MM.1S (cell line): Measurements from ENCODE around the gene AZU1.

Experiments used
- DNase-seq: peaks from one replicate; pipeline ENCODE4 v3.0.0-alpha.2; 2015
- H2AFZ ChIP-seq: fragments of 300-600 bp; sonication (generic); 2 replicates; pipeline ENCODE4 v1.6.0; 2016; ENCODE audit warnings: antibody characterized with exemption, low read length
- H3F3A ChIP-seq: fragments of 300-600 bp; sonication (generic); 2 replicates; pipeline ENCODE4 v1.6.1; 2016; ENCODE audit warnings: mild to moderate bottlenecking, antibody characterized with exemption, low read length, moderate library complexity, mixed read lengths; ENCODE audit not compliant: insufficient read depth
- H3K27ac ChIP-seq: fragments of 300-600 bp; sonication (generic); 2 replicates; pipeline ENCODE4 v1.5.1; 2016; ENCODE audit warnings: mild to moderate bottlenecking, low read length
- H3K27me3 ChIP-seq: fragments of 300-600 bp; sonication (generic); replicated peaks from 2 replicates; pipeline ENCODE4 v1.6.0; 2016; ENCODE audit warnings: low read length; ENCODE audit not compliant: insufficient read depth
- H3K36me3 ChIP-seq: fragments of 300-600 bp; sonication (generic); replicated peaks from 2 replicates; pipeline ENCODE4 v1.6.1; 2016; ENCODE audit warnings: mild to moderate bottlenecking, low read length, mixed read lengths; ENCODE audit not compliant: insufficient read depth
- H3K4me1 ChIP-seq: fragments of 300-600 bp; sonication (generic); 2 replicates; pipeline ENCODE4 v1.6.1; 2016; ENCODE audit warnings: low read length, mixed read lengths
- H3K4me2 ChIP-seq: fragments of 300-600 bp; sonication (generic); 2 replicates; pipeline ENCODE4 v1.6.0; 2016; ENCODE audit warnings: low read depth, low read length
- H3K4me3 ChIP-seq: fragments of 300-600 bp; sonication (generic); 2 replicates; pipeline ENCODE4 v1.5.1; 2016; ENCODE audit warnings: low read length, mixed read lengths
- H3K79me2 ChIP-seq: fragments of 300-600 bp; sonication (generic); 2 replicates; pipeline ENCODE4 v1.6.1; 2016; ENCODE audit warnings: mixed run types, low read length, mixed read lengths
- H3K9ac ChIP-seq: fragments of 300-600 bp; sonication (generic); 2 replicates; pipeline ENCODE4 v1.6.1; 2016; ENCODE audit warnings: low read length, mixed read lengths
- H3K9me2 ChIP-seq: fragments of 300-600 bp; sonication (generic); replicated peaks from 2 replicates; pipeline ENCODE4 v1.6.1; 2016; ENCODE audit warnings: mild to moderate bottlenecking, low read length, mixed read lengths; ENCODE audit not compliant: insufficient read depth
- H3K9me3 ChIP-seq: fragments of 300-600 bp; sonication (generic); replicated peaks from 2 replicates; pipeline ENCODE4 v1.6.1; 2016; ENCODE audit warnings: mild to moderate bottlenecking, low read length, mixed read lengths; ENCODE audit not compliant: insufficient read depth
- H4K20me1 ChIP-seq: fragments of 300-600 bp; sonication (generic); 2 replicates; pipeline ENCODE4 v1.6.1; 2016; ENCODE audit warnings: mild to moderate bottlenecking, low read length, moderate library complexity, mixed read lengths; ENCODE audit not compliant: insufficient read depth
- CTCF ChIP-seq: fragments of 300-600 bp; sonication (generic); IDR thresholded peaks from 2 replicates; pipeline ENCODE4 v1.5.1; 2016; ENCODE audit warnings: antibody characterized with exemption, low read length, mixed read lengths
- EZH2 ChIP-seq: fragments of 300-600 bp; sonication (generic); optimal IDR thresholded peaks from 2 replicates; pipeline ENCODE3; 2017; ENCODE audit warnings: low read depth, mild to moderate bottlenecking, antibody characterized with exemption, low read length, mixed read lengths
- EZH2phosphoT487 ChIP-seq: fragments of 300-600 bp; sonication (generic); IDR thresholded peaks from 2 replicates; pipeline ENCODE4 v1.6.1; 2018; ENCODE audit warnings: antibody characterized with exemption, low read length

AZU1 gene

GRCh38 chr19:824885-825284, 2.8 kb upstream of the AZU1 start:
- H3K4me3 ChIP-seq: no peak overlapping the region
- no peak for TF ChIP-seq CTCF
- TF ChIP-seq EZH2phosphoT487: no peak
- no peak for TF ChIP-seq EZH2
- no peaks in the 10 kb centered on the region for H3F3A ChIP-seq
- no peak overlapping the region for H3K9ac ChIP-seq
- H4K20me1 ChIP-seq: no peaks in the 10 kb centered on the region
- H3K27ac ChIP-seq: no peak overlapping the region
- H3K9me3 ChIP-seq: no peaks in the 10 kb centered on the region
- no peaks in the 10 kb centered on the region for H3K9me2 ChIP-seq
- DNase-seq: no peak
- H2AFZ ChIP-seq: no peak overlapping the region
- H3K4me2 ChIP-seq: no peak overlapping the region
- H3K4me1 ChIP-seq: no peaks in the 10 kb centered on the region
- no peaks in the 10 kb centered on the region for H3K79me2 ChIP-seq
- peaks cover 61% of the 10 kb centered on the region for H3K27me3 ChIP-seq
- no peaks in the 10 kb centered on the region for H3K36me3 ChIP-seq

- Histone ChIP-seq H2AFZ (no peak overlapping the region), H3K27me3 (peaks cover 73% of the 10 kb centered on the region), H3F3A (no peaks in the 10 kb centered on the region), H3K4me2 (no peak overlapping the region), H3K9ac (no peak overlapping the region), H3K4me3 (no peak overlapping the region), H3K36me3 (no peaks in the 10 kb centered on the region), H3K27ac (no peak overlapping the region), H3K4me1 (no peaks in the 10 kb centered on the region), H3K79me2 (no peaks in the 10 kb centered on the region), H3K9me2 (no peaks in the 10 kb centered on the region), H3K9me3 (no peaks in the 10 kb centered on the region), H4K20me1 (no peaks in the 10 kb centered on the region)
- TF ChIP-seq EZH2phosphoT487 (no peak), EZH2 (no peak), CTCF (no peak)
- no peak for DNase-seq
These were observed 1.6 kb upstream of the AZU1 start for GRCh38 chr19:825897-826644.

- H3K4me2 ChIP-seq: no peak overlapping the region
- no peaks in the 10 kb centered on the region for H3K9me2 ChIP-seq
- no peaks in the 10 kb centered on the region for H3F3A ChIP-seq
- H2AFZ ChIP-seq: no peak overlapping the region
- H3K36me3 ChIP-seq: no peaks in the 10 kb centered on the region
- H3K9me3 ChIP-seq: no peaks in the 10 kb centered on the region
- no peaks in the 10 kb centered on the region for H3K79me2 ChIP-seq
- H4K20me1 ChIP-seq: no peaks in the 10 kb centered on the region
- no peak overlapping the region for H3K4me3 ChIP-seq
- peaks cover 84% of the 10 kb centered on the region for H3K27me3 ChIP-seq
- no peak overlapping the region for H3K27ac ChIP-seq
- no peak overlapping the region for H3K9ac ChIP-seq
- TF ChIP-seq EZH2phosphoT487 (no peak), CTCF (no peak), EZH2 (no peak)
- no peak for DNase-seq
- H3K4me1 ChIP-seq: no peaks in the 10 kb centered on the region
These were observed 325 bp upstream of the AZU1 start for GRCh38 chr19:827314-827709.
